NCI-H345 treated with DMSO at 0.1 percent for 48 hours (cell line): ENCODE results near the gene GSTM3.
"Not testable (repeated sequence)": the region's sequence is repeated elsewhere in the genome, so short reads cannot be mapped to it uniquely, and the experiment has no call there.

Experiments used
- DNase-seq: peaks from one replicate; lab custom pipeline; 2025; ENCODE audit not compliant: unreplicated experiment; lab: John Stamatoyannopoulos, UW

The GSTM3 gene

GRCh38 chr1:109776206-109776835 is 35.5 kb upstream of the GSTM3 start:
- no peak for DNase-seq

GRCh38 chr1:109775398-109775797 is 34.6 kb upstream of the GSTM3 start:
- no peak for DNase-seq

- no peak for DNase-seq
Observed at GRCh38 chr1:109773900-109774485, 33.2 kb upstream of the GSTM3 start.

GRCh38 chr1:109773203-109773899 is 32.5 kb upstream of the GSTM3 start:
- peak; percentile 75 for DNase-seq

- DNase-seq, result no peak
Observed at GRCh38 chr1:109772658-109773202, 31.9 kb upstream of the GSTM3 start.

- no peak for DNase-seq
Observed at GRCh38 chr1:109771712-109772657, 31.1 kb upstream of the GSTM3 start.

GRCh38 chr1:109770331-109771095 is 29.7 kb upstream of the GSTM3 start:
- DNase-seq, result no peak

GRCh38 chr1:109769330-109770078 is 28.7 kb upstream of the GSTM3 start:
- DNase-seq, result no peak

GRCh38 chr1:109768820-109769219 is 28.0 kb upstream of the GSTM3 start:
- no peak for DNase-seq

- no peak for DNase-seq
Observed at GRCh38 chr1:109768335-109768650, 27.5 kb upstream of the GSTM3 start.

GRCh38 chr1:109767637-109768334 is 26.9 kb upstream of the GSTM3 start:
- DNase-seq, result no peak

- not testable (repeated sequence) for DNase-seq
Observed at GRCh38 chr1:109766991-109767636, 26.3 kb upstream of the GSTM3 start.

GRCh38 chr1:109765896-109766615 is 25.2 kb upstream of the GSTM3 start:
- no peak for DNase-seq

GRCh38 chr1:109765483-109765815 is 24.6 kb upstream of the GSTM3 start:
- DNase-seq, result no peak

- DNase-seq, result no peak
Observed at GRCh38 chr1:109764561-109765482, 24.0 kb upstream of the GSTM3 start.

GRCh38 chr1:109763646-109764415 is 23.0 kb upstream of the GSTM3 start, which contains the start of gene EPS8L3:
Gene EPS8L3 (minus strand): TSS chr1:109763923. CDS start chr1:109761749, 2,174 bp downstream.
- no peak for DNase-seq
